ENCODE measurements around the gene CFAP74.

- peak; percentile 74 for TF ChIP-seq CTCF (IDR thresholded peaks at IDR 0.05; ENCODE audit: borderline replicate concordance, extremely low read depth, low read length, poor library complexity, severe bottlenecking)
- no peak for TF ChIP-seq EZH2 (IDR thresholded peaks at IDR 0.05; ENCODE audit: borderline replicate concordance, low read depth, low read length, severe bottlenecking)
Observed at GRCh38 chr1:2044510-2045319, 41.1 kb upstream of the CFAP74 start.

Data from DND-41 (cell line).